UCSD-AML1 (cell line): ENCODE results near the gene FH.

Experiments
- DNase-seq: peaks from one replicate; lab custom pipeline; 2025; ENCODE audit not compliant: unreplicated experiment; lab: John Stamatoyannopoulos, UW

FH gene

GRCh38 chr1:241460098-241460873, 59.3 kb downstream of the FH start:
- no peak for DNase-seq

GRCh38 chr1:241459186-241459802, 60.3 kb downstream of the FH start:
- no peak for DNase-seq

GRCh38 chr1:241457421-241457820, 62.1 kb downstream of the FH start:
- no peak for DNase-seq

- DNase-seq, result no peak
Measured at GRCh38 chr1:241456743-241457142, 62.8 kb downstream of the FH start.

GRCh38 chr1:241453732-241454131, 65.8 kb downstream of the FH start:
- DNase-seq, result no peak

- DNase-seq, result no peak
Measured at GRCh38 chr1:241451956-241452355, 67.6 kb downstream of the FH start.
